Skeletal muscle cell (primary cell): ENCODE data around the gene CRY2.
"Not testable (repeated sequence)": the region's sequence is repeated elsewhere in the genome, so short reads cannot be mapped to it uniquely, and the experiment has no call there.

Experiments used
- DNase-seq: peaks from one replicate; pipeline ENCODE4 v3.0.0-alpha.2; 2010; ENCODE audit warnings: low read depth
- H3K4me3 ChIP-seq: 2 replicates; pipeline ENCODE4 v1.5.1; 2011; ENCODE audit warnings: low read depth, mild to moderate bottlenecking, control low read depth, low read length, moderate library complexity

Gene CRY2

DNA sequence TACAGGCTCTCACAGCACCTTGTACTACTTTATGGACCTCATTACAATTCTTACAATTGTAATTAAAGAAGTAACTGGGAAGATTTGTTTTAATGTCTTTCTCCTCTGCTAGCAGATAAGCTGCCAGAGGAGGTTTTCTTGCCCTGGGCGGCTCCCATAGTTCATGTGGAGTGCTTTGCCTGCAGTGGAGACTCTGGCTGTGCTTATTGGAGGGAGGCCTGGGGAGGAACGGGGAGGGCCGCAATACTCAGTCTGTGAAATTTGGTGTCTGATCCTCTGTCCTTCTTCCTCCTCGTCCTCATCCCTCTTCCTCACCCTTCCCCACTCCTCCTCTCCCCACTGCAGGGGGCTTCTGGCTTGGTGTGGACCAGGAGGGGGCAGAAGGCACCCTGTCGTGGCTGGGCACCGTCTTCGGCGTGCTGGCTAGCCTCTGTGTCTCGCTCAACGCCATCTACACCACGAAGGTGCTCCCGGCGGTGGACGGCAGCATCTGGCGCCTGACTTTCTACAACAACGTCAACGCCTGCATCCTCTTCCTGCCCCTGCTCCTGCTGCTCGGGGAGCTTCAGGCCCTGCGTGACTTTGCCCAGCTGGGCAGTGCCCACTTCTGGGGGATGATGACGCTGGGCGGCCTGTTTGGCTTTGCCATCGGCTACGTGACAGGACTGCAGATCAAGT lies 36.7 kb upstream of the CRY2 start:
- no peak for DNase-seq
- no peak overlapping the region for H3K4me3 ChIP-seq

DNA sequence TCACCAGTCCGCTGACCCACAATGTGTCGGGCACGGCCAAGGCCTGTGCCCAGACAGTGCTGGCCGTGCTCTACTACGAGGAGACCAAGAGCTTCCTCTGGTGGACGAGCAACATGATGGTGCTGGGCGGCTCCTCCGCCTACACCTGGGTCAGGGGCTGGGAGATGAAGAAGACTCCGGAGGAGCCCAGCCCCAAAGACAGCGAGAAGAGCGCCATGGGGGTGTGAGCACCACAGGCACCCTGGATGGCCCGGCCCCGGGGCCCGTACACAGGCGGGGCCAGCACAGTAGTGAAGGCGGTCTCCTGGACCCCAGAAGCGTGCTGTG lies 36.2 kb upstream of the CRY2 start:
- H3K4me3 ChIP-seq: no peak overlapping the region
- no peak for DNase-seq

DNA sequence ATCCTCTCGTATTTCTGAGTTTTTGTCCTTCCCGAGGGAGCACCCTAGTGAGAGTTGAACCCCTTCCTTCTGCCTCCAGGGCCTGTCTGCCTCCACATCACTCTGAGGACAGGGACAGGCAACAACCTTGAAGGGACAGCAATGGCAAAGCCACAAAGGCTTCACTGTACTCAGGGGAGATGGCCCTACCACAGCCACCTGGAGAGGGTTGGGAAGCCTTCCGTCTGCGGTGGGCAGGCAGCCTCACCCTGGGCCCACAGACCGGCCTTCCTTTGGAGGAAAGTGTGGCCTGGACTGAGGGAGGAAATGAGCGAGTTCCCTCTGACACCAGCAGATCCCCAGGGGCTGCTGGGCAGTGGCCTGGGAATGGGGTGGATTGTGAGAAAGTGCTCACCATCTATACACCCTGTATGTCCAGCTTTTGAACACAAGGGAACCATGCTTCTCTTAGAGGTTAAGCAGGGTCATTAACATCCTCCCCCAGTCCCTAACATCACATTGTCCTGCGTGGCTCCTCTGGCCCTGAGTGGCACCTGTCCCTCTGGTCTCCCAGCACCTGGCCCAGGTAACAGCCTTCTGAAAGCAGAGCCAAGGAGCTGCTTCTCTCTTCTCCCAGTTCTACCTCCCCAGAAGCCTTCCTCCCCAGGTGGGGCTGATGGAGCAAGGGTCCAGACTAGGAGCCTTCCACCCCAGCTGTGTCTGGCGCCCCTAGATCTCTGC lies 35.5 kb upstream of the CRY2 start:
- H3K4me3 ChIP-seq: no peak overlapping the region
- DNase-seq: no peak

DNA sequence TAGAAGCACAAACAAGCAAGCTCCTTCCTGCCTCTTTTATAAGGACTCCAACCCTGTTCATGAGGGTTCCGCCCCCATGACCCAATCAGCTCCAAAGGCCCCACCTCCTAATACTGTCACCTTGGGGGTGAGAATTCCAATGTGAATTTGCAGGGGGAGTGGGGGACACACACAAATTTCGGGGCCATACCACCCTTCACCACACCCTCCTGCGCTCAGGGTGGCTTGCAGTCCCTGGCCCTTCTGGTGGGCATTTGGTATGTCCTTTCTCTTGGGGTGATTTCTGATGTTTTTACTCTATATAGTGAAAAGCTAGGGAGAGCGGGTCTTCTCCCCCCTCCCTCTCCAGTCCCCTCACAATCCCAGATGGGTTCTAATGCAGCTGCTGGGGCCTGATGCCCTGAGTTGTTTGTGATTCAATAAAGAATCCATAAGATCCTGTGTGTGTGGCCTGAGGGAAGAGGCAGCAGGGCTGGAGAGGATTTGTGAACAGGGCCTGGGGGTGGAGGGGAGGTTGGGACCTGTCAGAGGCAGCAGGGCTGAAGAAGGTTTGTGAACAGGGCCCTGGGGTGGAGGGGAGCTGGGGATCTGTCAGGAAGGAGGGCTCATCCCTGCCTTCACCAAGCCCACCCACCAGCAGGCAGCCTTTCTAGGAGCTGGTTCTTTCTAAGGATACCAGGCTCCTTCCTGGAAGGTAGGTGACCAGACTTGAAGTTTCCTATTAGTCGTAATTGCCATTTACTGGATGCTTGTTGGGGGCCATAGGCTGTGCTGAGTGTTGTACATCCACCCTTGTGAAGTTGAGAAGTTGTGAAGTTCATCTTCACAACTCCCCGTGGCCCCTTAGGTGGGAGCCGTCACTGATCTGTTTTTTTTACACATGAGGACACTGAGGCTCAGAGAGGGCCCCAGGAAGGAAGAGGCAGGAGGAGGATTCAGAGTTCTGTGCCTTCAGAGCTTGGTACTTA lies 34.4 kb upstream of the CRY2 start:
- no peak overlapping the region for H3K4me3 ChIP-seq
- DNase-seq: no peak

DNA sequence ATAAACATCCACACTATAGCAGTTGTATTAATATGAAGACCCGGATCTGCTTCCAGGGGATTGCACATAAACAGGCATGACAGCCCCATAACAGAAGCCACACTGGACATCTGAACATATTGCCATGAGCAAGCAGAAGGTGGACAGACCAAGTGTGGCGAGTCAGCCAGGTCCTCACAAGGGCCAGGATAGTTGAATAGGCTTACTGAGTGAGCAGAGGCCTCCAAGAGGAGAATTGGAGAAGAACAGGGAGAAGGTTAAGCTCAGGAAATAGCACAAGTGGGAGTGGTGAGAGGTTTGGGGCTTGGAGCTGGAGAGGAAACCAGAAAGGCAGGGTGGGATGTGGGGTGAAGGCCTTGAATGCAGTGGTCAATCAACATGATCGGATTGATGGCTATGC lies 31.5 kb upstream of the CRY2 start:
- DNase-seq: no peak
- H3K4me3 ChIP-seq: no peak overlapping the region

DNA sequence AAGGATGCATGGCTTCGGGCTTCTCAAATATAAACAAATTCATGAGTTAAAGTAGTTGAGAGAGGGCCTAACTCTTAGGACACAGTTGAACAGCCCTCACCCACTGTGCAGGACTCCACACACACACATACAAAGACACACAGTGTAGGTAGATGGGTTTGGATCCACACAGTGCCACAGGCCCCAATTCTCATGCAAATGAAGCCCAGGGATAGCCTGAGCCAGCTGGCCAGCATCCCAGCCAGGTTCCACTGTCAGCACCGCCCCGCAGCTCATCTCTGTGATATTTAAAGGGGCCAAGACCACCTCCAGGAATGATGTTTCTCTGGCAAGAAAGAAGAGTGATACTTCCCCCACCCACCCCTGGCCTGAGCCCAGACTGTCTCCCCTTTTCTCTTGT lies 30.7 kb upstream of the CRY2 start:
- DNase-seq: no peak
- H3K4me3 ChIP-seq: no peak overlapping the region

DNA sequence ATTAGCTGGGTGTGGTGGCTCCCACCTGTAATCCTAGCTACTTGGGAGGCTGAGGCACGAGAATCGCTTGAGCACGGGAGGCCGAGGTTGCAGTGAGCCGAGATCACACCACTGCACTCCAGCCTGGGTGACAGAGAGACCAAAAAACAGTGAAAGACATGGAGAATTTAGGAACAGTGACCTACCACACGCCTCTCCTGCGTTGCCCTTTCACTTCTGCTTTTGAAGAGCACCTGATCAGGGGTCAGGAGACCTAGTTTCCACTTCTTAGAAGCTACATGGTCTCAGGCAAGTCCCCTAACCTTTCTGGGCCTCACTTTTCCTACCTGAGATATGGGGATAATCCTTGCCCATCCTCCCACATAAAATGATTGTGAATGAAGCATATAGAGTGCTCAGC lies 30.1 kb upstream of the CRY2 start:
- DNase-seq: no peak
- no peak overlapping the region for H3K4me3 ChIP-seq

DNA sequence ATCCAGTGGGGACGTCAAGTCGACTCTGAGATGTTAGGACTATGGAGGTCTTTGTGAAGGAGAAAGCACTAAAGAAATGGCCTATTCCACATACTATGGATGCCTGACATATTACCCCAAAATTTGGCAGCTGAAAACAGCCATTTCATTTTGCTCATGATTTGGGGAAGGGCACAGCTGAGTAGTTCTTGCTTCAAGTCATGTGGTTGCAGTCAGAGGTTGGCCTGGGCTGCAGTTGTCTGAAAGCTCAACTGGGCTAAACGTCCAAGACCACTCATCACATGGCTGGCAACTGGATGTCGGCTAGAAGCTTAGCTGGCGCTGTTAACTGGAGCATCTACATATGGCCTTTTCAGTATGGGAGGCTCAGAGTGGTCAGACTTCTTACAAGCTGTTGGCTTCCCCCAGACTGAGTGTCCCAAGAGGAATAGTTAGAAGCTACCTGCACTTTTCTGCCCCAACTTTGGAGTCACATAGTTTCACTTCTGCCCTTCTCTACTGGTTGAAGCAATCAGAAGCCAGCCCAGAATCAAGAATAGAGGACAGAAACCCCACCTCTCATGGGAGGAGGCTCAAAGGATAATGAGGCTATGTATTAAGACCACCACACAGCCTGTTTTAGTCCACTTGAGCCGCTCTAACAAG lies 28.2 kb upstream of the CRY2 start:
- DNase-seq: no peak
- H3K4me3 ChIP-seq: no peak overlapping the region

DNA sequence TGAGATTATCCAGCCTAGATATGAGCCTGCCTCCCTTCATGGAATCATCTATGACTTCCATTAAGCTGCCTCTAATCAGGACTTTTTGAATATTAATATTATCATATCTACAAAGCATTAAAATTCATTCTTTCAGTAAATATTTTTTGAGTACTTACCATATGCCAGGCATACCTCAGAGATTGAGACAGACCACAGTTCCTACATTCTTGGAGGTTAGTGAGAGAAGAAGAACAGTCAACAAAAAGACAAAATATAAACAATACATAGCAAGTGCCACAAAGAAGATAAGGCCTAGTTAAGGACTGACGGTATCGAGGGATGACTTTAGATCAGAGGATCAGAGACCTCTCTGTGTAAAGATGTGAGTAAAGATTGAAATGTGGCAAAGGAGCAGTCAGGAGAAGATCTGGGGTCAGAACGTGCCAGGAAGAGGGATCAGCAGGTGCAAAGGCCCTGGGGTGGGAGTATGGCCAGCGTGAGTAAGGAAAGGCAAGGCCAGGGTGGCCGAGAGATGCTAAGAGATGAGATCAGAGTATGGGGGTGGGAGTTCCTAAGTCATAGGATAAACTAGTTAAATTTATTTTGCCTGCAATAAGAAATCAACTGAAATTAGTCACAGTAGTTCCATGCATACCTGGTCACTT lies 26.9 kb upstream of the CRY2 start:
- no peak for DNase-seq
- no peak overlapping the region for H3K4me3 ChIP-seq

DNA sequence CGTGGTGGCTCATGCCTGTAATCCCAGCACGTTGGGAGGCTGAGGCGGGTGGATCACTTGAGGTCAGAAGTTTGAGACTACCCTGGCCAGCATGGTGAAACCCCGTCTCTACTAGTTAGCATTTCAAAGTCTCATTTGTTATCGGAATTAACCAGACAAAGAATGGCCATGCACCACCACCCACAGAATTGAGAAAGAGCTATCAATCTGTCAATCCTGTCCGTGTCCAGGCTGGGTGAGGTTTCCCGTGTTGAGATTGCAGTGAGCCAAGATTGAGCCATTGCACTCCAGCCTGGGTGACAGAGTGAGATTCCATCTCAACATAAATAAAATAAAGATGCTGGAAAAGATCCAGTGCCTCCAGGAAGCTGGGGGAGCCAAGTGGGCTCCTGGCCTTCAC lies 20.8 kb upstream of the CRY2 start:
- H3K4me3 ChIP-seq, DNase-seq: not testable (repeated sequence)

DNA sequence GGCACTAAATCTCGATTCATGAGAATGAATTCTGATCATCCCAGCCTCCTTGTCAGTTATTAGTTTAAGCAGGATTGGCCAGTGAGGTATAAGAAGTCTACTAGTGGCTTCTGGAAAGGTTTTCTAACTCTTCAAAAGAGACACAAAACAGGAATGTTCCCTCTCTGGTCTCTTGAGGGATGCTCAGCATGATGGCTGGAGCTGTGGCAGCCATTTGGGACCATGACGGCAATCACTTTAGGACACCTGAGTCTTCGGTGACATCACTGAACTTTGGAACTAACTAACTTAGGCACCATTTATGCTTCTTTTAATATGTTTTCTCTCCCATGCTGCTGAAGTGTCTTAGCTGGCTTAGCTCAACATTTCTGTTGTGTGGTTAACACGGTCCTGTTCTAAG lies 20.2 kb upstream of the CRY2 start:
- no peak for DNase-seq
- no peak overlapping the region for H3K4me3 ChIP-seq

DNA sequence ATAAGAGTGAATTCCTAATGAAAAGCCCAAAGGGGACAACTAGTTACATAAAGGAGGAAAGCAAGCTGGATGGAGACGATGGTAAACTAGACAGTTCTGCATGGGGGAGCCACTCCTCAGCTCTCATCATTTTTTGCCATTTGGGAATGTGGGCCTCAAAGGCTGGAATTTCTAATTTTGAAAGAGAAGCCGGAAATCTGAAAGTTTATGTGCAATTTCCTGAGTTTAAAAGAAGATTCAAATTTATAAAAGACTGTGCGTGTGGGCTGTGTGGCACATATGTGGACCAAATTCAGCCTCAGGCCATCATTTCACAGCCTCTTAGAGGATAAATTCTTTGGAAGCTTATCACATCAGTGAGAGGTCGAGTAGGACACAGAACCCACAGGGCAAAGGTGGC lies 18.3 kb upstream of the CRY2 start:
- no peak for DNase-seq

DNA sequence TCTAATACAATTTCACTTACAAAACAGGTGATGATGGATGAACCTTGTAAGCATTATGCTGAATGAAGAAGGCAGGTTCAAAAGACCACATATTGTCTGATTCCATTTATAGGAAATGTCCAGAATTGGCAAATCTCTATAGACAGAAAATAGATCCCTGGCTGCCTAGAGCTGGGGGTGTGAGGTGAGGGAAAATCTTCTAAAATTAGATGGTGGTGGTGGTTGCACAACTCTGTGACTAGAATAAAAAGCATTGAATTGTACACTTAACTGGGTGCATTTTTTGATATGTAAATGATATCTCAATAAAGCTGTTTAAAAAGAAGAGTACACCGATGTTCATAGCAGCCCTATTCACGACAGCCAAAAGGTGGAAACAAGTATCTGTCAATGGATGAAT lies 16.7 kb upstream of the CRY2 start:
- no peak overlapping the region for H3K4me3 ChIP-seq
- DNase-seq: no peak

More for the DNA sequence above, 18.3 kb upstream of the CRY2 start:
- H3K4me3 ChIP-seq: no peak overlapping the region

DNA sequence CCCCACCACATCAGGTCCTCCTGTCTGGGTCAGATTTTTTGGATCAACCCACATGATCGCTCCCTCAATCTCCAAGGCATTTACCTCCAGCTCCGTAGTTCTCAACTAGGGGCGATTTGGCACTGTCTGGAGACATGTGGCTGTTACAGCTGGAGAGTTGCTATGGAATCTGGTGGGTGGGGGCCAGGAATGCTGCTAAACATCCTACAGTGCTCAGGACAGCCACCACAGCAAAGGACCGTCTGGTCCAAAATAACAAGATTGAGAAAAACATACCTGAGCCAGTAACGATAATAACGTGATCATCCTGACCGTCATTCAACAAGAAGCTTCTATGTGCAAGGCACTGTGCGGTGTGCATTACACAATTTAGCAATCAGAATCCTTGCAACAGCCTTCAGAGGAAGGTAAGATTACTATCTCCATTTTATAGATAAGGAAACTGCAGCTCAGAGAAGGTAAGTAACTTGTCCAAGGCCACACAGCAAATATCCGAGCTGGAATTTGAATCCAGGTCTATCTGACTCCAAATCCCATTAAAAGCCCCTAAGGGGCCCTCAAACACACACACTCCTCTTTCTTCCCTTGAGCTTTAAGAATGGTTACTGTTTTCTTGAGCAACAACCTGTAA lies 14.3 kb upstream of the CRY2 start:
- no peak for DNase-seq
- no peak overlapping the region for H3K4me3 ChIP-seq

DNA sequence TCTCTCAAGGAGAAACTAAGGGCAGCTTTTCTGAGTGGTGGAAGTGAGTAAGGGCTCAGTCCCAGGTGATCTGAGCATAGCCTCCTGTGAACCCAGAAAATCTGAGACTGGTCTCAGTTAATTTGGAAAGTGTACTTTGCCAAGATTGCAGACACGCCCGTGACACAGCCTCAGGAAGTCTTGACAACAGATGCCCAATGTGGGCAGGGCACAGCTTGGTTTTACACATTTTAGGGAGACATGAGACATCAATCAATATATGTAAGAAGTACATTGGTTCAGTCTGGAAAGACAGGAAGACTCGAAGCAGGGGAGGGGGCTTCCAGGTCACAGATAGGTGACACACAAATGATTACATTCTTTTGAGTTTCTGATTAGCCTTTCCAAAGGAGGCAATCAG lies 13.5 kb upstream of the CRY2 start:
- DNase-seq: no peak
- no peak overlapping the region for H3K4me3 ChIP-seq

DNA sequence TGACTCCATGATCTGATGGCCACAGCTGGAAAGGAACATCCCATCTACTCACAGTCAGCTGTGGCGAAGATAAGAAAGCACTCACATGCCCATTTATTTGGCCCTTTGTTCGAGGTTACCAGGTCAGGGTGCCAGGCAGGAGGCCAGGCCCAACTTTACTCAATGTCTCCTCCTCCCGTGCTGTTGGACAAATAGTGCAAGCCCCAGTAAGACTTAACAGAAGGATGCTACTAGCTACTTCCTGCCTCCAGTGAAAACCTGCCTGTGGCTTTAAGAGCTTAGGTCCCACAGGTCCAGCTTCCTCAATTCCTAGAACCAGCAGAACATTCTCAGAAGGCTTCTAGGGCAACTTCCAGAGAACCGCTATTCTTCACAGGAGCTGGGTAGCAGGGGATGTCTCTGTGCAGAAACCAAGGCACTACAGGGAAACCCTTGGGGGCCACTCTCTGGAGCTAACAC lies 12.9 kb upstream of the CRY2 start:
- no peak overlapping the region for H3K4me3 ChIP-seq
- no peak for DNase-seq

DNA sequence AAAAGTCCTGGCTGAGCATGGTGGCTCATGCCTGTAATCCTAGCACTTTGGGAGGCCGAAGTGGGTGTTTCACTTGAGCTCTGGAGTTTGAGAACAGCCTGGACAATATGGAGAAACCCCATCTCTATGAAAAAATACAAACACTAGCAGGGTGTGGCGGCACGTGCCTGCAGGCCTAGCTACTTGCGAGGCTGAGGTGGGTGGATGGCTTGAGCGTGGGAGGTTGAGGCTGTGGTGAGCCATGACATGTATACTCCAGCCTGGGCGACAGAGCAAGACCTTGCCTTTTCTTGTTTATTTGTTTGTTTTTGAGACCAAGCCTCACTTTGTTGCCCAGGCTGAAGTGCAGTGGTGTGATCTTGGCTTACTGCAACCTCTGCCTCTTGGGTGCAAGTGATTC lies 8.1 kb upstream of the CRY2 start:
- H3K4me3 ChIP-seq: no peak overlapping the region
- no peak for DNase-seq

DNA sequence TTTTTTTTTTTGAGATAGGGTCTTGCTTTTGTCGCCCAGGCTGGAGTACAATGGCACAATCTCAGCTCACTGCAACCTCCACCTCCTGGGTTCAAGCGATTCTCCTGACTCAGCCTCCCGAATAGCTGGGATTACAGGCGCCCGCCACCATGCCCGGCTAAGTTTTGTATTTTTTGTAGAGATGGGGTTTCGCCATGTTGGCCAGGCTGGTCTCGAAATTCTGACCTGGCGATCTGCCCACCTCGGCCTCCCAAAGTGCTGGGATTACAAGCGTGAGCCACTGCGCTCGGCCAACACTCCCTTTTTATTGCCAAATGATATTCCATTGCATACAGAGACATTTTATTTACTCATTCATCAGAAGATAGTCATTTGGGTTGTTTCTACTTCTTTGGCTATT lies 7.0 kb upstream of the CRY2 start:
- DNase-seq, H3K4me3 ChIP-seq: not testable (repeated sequence)
